ENCODE data around the gene SWAP70. TPM values are rescaled to one million over a fixed set of nuclear protein-coding genes. Genes with fewer than 3 reads are reported as not detected.

SWAP70 gene
- total and polyA plus RNA-seq, 9 of the 15 experiments (the other 6 are each of a cell fraction or from before 2014, with no cell fraction given), result 1.7 to 4.9 (median 3.9) TPM

DNA sequence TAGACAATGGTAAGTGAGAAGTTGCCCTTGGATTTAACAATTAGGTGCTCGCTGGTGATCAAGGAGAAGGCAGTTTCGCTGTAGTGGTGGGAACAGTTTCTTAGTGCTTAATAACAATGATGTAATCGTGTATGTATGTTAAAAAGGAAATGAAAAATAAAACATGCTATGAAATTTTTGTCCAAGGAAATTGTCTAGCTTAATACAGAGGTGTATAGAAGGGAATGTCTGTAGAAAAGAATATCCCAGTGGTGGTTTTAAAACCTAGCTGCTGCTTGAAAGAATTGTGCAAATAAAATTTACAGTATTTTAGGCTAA is 53.1 kb downstream of the SWAP70 start (continued):
- TF ChIP-seq, protein P1, sequence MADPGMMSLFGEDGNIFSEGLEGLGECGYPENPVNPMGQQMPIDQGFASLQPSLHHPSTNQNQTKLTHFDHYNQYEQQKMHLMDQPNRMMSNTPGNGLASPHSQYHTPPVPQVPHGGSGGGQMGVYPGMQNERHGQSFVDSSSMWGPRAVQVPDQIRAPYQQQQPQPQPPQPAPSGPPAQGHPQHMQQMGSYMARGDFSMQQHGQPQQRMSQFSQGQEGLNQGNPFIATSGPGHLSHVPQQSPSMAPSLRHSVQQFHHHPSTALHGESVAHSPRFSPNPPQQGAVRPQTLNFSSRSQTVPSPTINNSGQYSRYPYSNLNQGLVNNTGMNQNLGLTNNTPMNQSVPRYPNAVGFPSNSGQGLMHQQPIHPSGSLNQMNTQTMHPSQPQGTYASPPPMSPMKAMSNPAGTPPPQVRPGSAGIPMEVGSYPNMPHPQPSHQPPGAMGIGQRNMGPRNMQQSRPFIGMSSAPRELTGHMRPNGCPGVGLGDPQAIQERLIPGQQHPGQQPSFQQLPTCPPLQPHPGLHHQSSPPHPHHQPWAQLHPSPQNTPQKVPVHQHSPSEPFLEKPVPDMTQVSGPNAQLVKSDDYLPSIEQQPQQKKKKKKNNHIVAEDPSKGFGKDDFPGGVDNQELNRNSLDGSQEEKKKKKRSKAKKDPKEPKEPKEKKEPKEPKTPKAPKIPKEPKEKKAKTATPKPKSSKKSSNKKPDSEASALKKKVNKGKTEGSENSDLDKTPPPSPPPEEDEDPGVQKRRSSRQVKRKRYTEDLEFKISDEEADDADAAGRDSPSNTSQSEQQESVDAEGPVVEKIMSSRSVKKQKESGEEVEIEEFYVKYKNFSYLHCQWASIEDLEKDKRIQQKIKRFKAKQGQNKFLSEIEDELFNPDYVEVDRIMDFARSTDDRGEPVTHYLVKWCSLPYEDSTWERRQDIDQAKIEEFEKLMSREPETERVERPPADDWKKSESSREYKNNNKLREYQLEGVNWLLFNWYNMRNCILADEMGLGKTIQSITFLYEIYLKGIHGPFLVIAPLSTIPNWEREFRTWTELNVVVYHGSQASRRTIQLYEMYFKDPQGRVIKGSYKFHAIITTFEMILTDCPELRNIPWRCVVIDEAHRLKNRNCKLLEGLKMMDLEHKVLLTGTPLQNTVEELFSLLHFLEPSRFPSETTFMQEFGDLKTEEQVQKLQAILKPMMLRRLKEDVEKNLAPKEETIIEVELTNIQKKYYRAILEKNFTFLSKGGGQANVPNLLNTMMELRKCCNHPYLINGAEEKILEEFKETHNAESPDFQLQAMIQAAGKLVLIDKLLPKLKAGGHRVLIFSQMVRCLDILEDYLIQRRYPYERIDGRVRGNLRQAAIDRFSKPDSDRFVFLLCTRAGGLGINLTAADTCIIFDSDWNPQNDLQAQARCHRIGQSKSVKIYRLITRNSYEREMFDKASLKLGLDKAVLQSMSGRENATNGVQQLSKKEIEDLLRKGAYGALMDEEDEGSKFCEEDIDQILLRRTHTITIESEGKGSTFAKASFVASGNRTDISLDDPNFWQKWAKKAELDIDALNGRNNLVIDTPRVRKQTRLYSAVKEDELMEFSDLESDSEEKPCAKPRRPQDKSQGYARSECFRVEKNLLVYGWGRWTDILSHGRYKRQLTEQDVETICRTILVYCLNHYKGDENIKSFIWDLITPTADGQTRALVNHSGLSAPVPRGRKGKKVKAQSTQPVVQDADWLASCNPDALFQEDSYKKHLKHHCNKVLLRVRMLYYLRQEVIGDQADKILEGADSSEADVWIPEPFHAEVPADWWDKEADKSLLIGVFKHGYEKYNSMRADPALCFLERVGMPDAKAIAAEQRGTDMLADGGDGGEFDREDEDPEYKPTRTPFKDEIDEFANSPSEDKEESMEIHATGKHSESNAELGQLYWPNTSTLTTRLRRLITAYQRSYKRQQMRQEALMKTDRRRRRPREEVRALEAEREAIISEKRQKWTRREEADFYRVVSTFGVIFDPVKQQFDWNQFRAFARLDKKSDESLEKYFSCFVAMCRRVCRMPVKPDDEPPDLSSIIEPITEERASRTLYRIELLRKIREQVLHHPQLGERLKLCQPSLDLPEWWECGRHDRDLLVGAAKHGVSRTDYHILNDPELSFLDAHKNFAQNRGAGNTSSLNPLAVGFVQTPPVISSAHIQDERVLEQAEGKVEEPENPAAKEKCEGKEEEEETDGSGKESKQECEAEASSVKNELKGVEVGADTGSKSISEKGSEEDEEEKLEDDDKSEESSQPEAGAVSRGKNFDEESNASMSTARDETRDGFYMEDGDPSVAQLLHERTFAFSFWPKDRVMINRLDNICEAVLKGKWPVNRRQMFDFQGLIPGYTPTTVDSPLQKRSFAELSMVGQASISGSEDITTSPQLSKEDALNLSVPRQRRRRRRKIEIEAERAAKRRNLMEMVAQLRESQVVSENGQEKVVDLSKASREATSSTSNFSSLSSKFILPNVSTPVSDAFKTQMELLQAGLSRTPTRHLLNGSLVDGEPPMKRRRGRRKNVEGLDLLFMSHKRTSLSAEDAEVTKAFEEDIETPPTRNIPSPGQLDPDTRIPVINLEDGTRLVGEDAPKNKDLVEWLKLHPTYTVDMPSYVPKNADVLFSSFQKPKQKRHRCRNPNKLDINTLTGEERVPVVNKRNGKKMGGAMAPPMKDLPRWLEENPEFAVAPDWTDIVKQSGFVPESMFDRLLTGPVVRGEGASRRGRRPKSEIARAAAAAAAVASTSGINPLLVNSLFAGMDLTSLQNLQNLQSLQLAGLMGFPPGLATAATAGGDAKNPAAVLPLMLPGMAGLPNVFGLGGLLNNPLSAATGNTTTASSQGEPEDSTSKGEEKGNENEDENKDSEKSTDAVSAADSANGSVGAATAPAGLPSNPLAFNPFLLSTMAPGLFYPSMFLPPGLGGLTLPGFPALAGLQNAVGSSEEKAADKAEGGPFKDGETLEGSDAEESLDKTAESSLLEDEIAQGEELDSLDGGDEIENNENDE (IDR thresholded peaks at IDR 0.05; ENCODE audit: low read depth, low read length), result no peak
- no peak for TF ChIP-seq DDX20 (tag; IDR thresholded peaks at IDR 0.05; ENCODE audit: low read depth)
- peak; percentile 77; the same call in 1 of the 2 replicates for TF ChIP-seq ATF7 (IDR thresholded peaks at IDR 0.05)
- TF ChIP-seq ZNF174 (CRISPR knock-in tag; IDR thresholded peaks at IDR 0.05), result 0 out of 2 replicates have a peak, but pooled peaks have one; percentile 23
- TF ChIP-seq, protein P2, sequence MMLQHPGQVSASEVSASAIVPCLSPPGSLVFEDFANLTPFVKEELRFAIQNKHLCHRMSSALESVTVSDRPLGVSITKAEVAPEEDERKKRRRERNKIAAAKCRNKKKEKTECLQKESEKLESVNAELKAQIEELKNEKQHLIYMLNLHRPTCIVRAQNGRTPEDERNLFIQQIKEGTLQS (IDR thresholded peaks at IDR 0.05), result peak; percentile 77
- TF ChIP-seq, protein P2 (CRISPR knock-in tag; conservative IDR thresholded peaks at IDR 0.05), result no peak
- TF ChIP-seq SMARCE1 (IDR thresholded peaks at IDR 0.05), result no peak
- TF ChIP-seq FOXA3 (CRISPR knock-in tag; conservative IDR thresholded peaks at IDR 0.05 in 1 of 2, IDR thresholded peaks at IDR 0.05 in 1 of 2), result no peak
- TF ChIP-seq, protein P3, sequence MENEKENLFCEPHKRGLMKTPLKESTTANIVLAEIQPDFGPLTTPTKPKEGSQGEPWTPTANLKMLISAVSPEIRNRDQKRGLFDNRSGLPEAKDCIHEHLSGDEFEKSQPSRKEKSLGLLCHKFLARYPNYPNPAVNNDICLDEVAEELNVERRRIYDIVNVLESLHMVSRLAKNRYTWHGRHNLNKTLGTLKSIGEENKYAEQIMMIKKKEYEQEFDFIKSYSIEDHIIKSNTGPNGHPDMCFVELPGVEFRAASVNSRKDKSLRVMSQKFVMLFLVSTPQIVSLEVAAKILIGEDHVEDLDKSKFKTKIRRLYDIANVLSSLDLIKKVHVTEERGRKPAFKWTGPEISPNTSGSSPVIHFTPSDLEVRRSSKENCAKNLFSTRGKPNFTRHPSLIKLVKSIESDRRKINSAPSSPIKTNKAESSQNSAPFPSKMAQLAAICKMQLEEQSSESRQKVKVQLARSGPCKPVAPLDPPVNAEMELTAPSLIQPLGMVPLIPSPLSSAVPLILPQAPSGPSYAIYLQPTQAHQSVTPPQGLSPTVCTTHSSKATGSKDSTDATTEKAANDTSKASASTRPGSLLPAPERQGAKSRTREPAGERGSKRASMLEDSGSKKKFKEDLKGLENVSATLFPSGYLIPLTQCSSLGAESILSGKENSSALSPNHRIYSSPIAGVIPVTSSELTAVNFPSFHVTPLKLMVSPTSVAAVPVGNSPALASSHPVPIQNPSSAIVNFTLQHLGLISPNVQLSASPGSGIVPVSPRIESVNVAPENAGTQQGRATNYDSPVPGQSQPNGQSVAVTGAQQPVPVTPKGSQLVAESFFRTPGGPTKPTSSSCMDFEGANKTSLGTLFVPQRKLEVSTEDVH (IDR thresholded peaks at IDR 0.05; ENCODE audit: low read depth, partially characterized antibody), result no peak
- no peak for TF ChIP-seq SMARCB1 (IDR thresholded peaks at IDR 0.05; ENCODE audit: insufficient read length, low read depth)
- TF ChIP-seq TRIM24 (IDR thresholded peaks at IDR 0.05), result 0 out of 4 replicates have a peak, but pooled peaks of 1 of the 2 experiments have one; percentile 5
- 0 out of 2 replicates have a peak, but pooled peaks have one; percentile 15 for TF ChIP-seq EP400 (IDR thresholded peaks at IDR 0.05)
- TF ChIP-seq CEBPG (CRISPR knock-in tag; IDR thresholded peaks at IDR 0.05), result no peak
- peak in 1 of 2 experiments; percentile 28; a peak in 1 of 4 replicates for TF ChIP-seq CEBPG (tag; conservative IDR thresholded peaks at IDR 0.05 in 1 of 2, IDR thresholded peaks at IDR 0.05 in 1 of 2)

All from K562 (cell line).